GM13977 (cell line): Measurements from ENCODE around the gene NDUFA11.

Experiments used
- DNase-seq: peaks from one replicate; pipeline ENCODE4 v3.0.0; 2012; ENCODE audit warnings: low spot score
- in situ Hi-C: fragments of 300-500 bp; cut with MboI; formaldehyde crosslinking; loops from one replicate; pipeline ENCODE4 v1.12.0; 2022; ENCODE audit warnings: low sequenced_read_pairs, low pct_unique_long_range_greater_than_20kb, mixed read lengths, inconsistent platforms; ENCODE audit not compliant: unreplicated experiment
- TF ChIP-seq, protein P1 (sequence below): IDR thresholded peaks from 2 replicates; pipeline ENCODE4 v1.5.1; 2012; ENCODE audit warnings: mild to moderate bottlenecking, control low read depth; ENCODE audit not compliant: insufficient read depth; ENCODE audit errors: extremely low read depth, missing control alignments

NDUFA11 gene

DNA sequence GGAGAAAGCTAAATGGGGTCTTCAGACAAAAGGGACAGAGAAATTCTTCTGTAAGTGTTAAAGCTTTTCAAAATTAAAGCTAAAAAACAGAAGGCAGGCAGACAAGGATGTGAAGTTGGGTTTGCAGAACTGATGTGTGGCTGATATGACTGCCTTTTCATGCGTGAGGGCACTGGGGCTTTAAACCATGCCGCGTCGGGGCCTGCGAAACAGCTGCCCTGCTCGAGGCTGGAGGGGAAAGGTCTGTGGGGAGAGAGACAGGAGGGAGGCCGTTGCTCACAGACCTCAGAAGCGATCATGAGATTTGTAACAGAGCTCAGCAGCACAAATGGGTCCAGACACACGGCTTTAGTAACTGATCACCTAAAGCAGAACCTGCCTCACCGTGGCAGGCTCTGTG, 34.0 kb upstream of the NDUFA11 start:
- DNase-seq = no peak
- TF ChIP-seq, protein P1, sequence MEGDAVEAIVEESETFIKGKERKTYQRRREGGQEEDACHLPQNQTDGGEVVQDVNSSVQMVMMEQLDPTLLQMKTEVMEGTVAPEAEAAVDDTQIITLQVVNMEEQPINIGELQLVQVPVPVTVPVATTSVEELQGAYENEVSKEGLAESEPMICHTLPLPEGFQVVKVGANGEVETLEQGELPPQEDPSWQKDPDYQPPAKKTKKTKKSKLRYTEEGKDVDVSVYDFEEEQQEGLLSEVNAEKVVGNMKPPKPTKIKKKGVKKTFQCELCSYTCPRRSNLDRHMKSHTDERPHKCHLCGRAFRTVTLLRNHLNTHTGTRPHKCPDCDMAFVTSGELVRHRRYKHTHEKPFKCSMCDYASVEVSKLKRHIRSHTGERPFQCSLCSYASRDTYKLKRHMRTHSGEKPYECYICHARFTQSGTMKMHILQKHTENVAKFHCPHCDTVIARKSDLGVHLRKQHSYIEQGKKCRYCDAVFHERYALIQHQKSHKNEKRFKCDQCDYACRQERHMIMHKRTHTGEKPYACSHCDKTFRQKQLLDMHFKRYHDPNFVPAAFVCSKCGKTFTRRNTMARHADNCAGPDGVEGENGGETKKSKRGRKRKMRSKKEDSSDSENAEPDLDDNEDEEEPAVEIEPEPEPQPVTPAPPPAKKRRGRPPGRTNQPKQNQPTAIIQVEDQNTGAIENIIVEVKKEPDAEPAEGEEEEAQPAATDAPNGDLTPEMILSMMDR = no peak
- in situ Hi-C loops = no loop called here

DNA sequence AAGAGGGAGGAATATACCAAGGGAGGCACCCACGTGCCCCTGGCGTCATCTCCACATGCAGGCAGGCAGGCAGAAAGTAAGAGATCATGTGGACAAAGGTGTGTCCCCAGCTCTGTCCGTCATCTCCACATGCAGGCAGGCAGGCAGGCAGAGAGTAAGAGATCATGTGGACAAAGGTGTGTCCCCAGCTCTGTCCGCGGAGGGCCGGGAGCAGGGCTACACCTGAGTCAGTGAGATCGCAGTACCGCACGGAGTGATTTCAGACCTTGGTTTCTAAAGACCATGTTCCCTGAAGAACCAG, 32.7 kb upstream of the NDUFA11 start:
- TF ChIP-seq, protein P1 = no peak
- DNase-seq = no peak
- in situ Hi-C loops = no loop called here

DNA sequence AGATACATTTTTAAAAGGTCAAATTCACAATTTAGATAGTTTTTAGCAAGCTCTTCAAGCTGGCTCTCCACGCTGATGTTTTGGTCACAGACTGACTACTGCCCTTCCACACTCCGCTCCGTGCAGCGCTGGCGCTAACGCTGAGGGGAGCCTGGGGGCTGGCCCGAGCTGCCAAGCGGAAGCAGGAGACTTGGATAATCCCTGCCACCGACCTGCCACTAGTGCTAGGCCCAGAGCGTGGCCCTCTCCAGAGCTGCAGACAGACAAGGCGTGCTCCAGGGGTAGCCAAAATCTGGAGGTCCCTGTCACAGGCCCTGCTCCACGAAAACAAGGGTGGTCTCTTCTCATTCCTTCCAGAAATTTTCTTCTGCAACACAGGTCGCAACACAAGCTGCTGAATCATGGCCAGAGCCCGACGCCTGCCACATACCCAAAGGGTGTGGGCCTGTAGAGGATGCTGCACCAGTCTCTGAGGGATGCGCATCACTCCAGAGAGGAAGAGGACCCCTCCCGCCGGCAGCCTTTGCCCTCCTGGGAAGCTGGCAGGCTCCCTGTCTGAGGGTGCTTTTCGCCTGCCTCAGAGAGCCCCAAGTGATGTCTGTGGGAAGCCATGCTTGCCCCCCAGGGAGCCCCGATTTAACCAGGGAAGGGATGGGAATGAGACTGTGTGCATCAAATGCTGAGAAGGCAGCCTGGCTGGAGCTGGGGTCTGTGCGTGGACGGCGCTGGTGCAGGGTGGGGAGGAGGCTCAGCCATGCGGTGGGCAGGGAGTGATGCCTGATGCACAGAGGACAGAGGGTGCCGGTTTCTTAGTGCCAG, 32.1 kb upstream of the NDUFA11 start:
- in situ Hi-C loops = no loop called here
- TF ChIP-seq, protein P1 = no peak
- no peak for DNase-seq

DNA sequence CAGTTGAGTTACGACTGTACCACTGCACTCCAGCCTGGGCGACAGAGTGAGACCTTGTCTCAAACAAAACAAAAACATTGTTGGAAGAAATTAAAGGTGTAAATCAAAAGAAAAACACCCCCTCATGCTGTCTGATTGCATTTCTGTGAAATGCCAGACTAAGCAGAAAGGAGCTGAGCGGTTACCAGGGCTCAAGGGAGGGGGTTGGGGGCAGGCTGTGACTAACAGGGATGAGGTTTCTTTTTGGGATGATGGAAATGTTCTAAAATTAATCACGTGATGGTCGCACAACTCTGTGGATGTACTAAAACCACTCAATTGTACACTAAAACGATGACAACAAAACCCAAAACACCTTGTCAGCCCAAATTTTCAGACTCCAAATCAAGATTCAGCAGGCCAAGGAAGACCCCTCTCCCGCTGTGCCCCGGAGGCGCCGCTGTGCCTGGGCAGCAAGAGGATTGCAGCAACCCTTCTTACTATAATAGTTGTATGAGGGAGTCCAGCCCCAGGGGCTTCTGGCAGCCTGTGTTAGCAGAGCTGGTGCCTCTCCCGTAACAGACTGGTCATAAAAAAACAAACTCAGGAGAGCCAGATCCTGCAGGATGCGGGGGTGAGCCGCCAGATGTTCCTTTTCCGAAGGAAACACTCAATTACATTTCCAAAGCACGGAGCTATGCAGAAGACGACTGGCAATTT, 31.3 kb upstream of the NDUFA11 start:
- TF ChIP-seq, protein P1 = no peak
- in situ Hi-C loops = no loop called here
- DNase-seq = no peak

DNA sequence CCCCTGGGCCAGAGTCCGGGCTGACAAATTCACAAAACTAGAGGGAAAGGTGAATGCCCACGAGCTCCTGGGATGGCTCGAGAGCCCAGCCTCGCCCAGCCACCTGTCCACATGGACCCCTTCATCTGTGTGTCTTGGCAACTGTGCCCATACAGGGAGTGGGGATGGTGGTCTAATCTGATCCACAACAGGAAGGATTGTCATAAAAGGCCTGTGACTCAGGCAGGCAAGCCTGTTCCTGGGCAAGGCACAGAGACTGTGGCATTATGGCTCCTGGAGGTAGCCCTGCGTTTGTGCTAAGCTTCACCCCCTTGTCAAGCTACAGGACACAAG, 30.4 kb upstream of the NDUFA11 start:
- TF ChIP-seq, protein P1 = no peak
- in situ Hi-C loops = no loop called here
- DNase-seq = no peak

DNA sequence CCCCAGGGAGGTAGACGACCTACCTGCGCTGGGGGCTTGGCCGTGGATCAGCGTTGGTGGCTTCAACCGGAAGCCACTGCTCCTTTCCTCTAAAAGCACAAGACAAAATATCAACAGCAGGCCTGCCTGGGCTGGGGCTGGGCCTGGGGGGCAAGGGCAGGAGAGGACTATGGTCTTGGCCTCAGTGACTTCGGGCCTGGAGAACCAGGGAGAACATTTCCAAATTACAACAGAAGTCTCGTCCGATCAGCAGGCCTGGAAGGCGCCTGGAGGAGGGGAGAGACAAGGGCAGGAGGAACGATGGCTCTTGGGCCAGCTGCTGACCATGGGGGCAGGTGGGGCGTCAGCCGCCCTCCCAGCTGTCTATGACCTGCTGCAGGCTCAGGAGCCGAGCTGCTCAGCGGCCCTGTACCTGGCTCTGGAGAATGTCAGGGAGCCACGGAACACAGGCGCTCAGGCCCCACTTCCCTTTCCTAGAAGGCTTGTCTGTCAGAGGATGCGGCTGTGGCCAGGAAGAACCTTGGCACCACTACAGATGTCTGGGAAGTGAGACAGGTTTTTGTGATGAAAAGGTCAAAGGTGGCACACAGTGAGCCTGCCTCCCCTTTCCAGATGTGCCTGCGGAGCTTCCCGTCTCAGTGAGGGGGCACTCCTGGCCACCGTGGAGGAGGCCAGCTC, 29.9 kb upstream of the NDUFA11 start:
- no peak for DNase-seq
- in situ Hi-C loops = no loop called here
- TF ChIP-seq, protein P1 = no peak
